HG02571 (cell line): ENCODE measurements around the gene ETS1.

Experiments used
- ATAC-seq: cut with Tn5 transposase; IDR thresholded peaks from one replicate; pipeline ENCODE4 v1.9.1; 2021; ENCODE audit warnings: mild to moderate bottlenecking, moderate library complexity; ENCODE audit not compliant: unreplicated experiment

Gene ETS1

DNA sequence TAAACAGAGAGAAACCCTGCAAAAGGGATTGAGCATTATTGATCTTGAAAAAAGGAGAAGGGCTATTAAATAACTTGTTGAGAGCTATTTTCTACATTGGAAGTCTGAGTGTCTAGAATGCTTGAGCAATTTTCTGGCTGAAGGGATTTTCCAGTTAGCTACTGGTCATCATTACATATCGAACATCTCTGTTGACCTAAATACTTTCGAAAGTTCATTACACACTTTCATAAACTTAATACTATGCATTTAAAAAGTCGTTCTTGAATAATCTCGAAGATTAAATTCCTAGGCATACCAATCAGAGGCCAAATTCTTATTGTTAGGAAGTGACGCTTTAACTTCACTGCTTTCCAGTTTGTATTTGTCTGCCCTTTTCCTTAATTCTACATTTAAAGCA, 13.7 kb downstream of the ETS1 start:
- ATAC-seq, result no peak

- ATAC-seq, result no peak
Observed at GRCh38 chr11:128572965-128573364, 14.4 kb downstream of the ETS1 start.

GRCh38 chr11:128570632-128571031, 16.7 kb downstream of the ETS1 start:
- ATAC-seq, result no peak

GRCh38 chr11:128569291-128569690, 18.1 kb downstream of the ETS1 start:
- no peak for ATAC-seq

DNA sequence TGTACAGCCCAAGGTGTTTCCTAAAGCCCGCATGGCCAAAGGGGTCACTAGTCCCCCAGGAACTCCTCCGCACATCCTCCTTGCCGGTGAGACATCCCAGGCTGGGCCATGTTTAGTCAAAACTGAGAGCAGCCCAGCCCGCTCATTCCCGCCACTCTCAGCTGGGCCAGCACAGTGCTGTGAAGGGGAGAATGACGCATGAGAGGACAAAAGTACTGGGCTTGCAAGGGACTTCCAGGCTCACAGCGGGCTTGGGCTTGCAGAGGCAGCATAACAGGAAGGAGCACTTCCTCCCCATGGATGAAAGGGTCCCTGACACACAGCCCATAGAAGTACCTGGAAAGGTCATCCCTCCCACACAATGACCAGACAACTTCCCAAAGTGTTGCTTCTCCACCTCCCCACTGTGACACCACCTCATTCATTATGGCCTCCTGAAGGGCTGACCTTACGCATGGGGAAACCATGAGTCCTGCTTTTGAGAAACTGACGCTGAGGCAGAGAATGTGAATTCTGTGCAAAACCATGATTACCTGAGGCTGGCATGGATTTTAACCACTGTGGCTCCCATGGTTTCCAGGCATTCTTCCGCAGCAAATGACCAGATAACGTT, 19.1 kb downstream of the ETS1 start:
- no peak for ATAC-seq

- no peak for ATAC-seq
Observed at GRCh38 chr11:128567130-128567529, 20.2 kb downstream of the ETS1 start.

- no peak for ATAC-seq
Observed at GRCh38 chr11:128565881-128566280, 21.5 kb downstream of the ETS1 start.

DNA sequence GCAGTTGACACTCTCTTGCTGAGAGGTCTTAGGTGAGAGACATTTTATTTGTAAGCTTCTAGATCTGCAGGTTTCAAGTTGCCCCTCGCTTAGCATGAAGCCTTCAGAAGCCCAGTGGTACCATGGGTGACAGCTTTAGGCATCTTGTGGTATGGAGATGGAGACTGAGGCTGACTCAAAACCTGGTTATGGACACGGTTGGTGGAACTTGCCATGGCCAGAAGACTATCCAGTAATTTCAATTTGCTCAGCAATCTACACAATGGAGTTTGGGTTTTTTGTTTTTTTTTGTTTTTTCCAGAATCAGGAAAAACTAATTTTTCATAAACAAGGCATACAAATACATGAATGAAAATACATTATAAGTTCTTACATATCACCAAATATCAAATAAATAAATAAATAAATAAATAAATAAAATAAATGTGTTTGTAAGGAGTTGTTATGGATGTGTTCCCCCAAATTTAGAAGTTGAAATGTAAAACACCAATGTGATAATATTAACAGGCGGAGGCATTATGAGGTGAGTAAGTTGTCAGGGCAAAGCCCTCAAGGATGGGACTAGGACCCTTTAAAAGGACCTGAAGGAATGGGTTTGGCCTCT, 22.6 kb downstream of the ETS1 start:
- no peak for ATAC-seq

DNA sequence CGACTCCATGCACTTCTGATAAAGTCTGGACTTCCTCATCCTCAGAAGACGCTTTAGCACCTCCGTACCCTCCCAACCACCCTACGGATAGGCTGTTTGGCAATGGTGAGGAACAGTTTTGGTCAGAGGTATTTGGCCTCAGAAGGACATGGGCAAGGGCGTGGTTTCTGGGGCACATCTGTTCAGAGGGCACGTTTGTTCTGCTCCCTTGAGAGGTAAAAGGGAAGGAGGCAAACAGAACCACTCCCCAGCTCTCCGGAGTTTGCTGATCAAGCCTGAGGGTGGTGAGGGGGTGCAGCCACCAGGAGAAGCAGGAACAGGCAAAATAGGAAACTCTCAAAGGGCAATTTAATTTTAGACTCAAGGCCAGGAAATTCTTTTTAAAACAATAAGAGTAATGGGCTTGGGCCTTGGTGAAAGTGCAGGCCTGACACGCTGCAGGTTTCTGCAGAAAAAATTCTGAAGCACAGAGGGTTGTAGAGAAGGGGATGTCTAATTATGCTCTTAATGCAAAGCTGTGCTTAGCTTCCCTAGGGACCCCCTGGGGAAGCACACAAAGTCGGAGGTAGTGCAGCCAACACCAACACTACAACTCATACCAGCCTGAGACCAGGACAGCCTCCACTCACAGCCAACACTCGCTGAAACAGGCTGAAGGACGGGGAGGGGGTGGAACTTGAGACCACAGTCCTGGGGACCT, 23.3 kb downstream of the ETS1 start:
- no peak for ATAC-seq

DNA sequence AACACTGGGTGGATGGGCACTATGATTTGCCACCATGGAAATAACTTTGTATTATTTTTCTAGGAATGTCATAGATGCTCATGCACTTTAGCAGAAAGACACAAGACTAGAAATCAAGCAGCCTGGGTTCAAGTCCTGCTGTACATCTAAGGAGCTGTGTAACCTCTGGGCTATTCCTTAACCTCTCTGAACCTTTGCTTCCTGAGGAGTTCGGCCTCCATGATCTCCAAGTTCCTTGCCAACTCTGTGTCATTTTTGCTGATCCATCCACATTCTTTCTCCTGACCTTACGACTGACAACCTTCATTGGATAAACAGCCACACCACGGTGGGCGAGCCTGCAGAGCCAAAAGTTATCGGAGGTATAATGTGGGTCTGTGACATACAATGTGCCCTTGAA, 24.1 kb downstream of the ETS1 start:
- no peak for ATAC-seq

- no peak for ATAC-seq
Observed at GRCh38 chr11:128559496-128560103, 27.8 kb downstream of the ETS1 start.

DNA sequence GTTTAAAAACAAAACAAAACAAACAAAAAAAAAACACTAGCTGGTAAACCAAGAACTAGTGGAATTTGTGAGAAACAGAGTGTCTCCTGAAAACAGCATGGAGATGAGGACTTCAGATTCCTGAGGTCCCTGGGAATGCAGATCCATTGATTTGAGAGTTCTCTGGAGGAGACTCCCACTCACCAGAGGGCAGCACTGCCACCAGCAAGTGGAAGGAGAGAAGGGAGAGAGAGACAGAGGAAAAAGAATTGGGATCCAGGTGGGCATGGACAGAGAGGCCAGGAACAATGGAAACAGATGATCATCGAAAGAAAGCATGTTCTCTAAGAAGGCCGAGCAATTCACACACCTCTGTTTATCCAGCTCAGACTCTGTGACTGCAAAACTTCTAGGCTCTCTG, 31.8 kb downstream of the ETS1 start:
- ATAC-seq, result no peak

GRCh38 chr11:128553662-128554362, 33.5 kb downstream of the ETS1 start:
- ATAC-seq, result no peak

GRCh38 chr11:128552783-128553661, 34.3 kb downstream of the ETS1 start:
- peak; percentile 54 for ATAC-seq

GRCh38 chr11:128551611-128552335, 35.6 kb downstream of the ETS1 start:
- ATAC-seq, result peak; percentile 53

GRCh38 chr11:128551058-128551457, 36.3 kb downstream of the ETS1 start:
- no peak for ATAC-seq

- no peak for ATAC-seq
Observed at GRCh38 chr11:128550261-128550821, 37.0 kb downstream of the ETS1 start.

DNA sequence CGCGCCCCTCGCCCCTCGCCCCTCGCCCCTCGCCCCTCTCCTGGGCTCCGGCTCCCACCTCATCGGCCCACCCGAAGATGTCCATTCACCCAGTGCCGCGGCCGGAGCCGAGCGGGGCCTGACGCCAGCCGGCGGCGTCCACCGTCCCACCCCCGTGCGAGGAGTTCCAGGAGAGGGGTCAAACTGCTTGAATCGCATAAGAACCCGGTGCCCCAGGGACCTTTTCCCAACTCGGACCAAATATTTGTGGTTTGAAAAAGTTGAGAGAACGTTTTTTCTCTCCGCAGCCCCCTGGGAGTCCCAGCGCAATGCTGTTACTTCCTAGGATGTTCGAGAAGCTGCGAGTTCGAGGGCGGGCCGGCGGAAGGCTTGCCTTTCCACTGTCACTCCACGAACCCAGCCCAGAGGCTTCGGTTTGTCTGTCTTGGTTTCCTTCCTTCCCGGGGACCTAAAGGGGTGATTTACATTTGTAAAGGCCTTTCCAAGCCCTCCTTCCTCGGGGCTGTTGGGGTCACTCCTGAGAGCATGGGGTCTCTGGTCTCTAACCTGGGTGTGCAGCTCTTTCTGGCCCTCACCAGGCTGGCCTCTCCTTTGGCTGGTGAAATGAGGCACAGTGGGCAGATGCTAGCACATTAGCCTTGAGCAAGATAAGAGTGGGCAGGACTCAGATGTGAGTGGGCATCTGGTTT, 38.0 kb downstream of the ETS1 start:
- ATAC-seq, result no peak
